ENCODE measurements around the gene MYL11. TPM values are rescaled to one million over a fixed set of nuclear protein-coding genes. Genes with fewer than 3 reads are reported as not detected.
"Not testable (repeated sequence)": the region's sequence is repeated elsewhere in the genome, so short reads cannot be mapped to it uniquely, and the experiment has no call there.

Gene MYL11
- polyA plus RNA-seq, 1 donor, result 14.6 TPM

DNA sequence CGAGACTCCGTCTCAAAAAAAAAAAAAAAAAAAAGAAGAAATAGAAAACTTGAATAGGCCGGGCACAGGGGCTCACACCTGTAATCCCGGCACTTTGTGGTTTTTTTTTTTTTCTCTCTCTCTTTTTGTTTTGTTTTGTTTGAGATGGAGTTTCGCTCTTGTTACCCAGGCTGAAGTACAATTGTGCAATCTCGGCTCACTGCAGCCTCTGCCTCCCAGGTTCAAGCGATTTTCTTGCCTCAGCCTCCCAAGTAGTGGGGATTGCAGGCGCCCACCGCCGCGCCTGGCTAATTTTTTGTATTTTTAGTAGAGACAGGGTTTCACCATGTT lies 31.1 kb upstream of the MYL11 start:
- H3K9me3 ChIP-seq (ENCODE audit: control insufficient read depth, low read depth, low read length); H3K27me3 ChIP-seq (ENCODE audit: control insufficient read depth, insufficient read depth, low read length); H3K4me1 ChIP-seq (ENCODE audit: control insufficient read depth, insufficient read depth, low read length); H3K27ac ChIP-seq (ENCODE audit: low read length); DNase-seq; H3K36me3 ChIP-seq (ENCODE audit: control insufficient read depth, insufficient read depth, low read length); H3K4me3 ChIP-seq (ENCODE audit: low read length): not testable (repeated sequence)
- no CpG with 5 or more reads among the region's 11 CpGs for WGBS (ENCODE audit: insufficient coverage, low lambda C conversion rate)

GRCh38 chr16:30346286-30346685 lies 28.3 kb upstream of the MYL11 start:
- H3K27me3 ChIP-seq (ENCODE audit: control insufficient read depth, insufficient read depth, low read length), result no peaks in the 10 kb centered on the region
- H3K36me3 ChIP-seq (ENCODE audit: control insufficient read depth, insufficient read depth, low read length), result peaks cover 9% of the 10 kb centered on the region
- peaks cover 11% of the 10 kb centered on the region for H3K4me1 ChIP-seq (ENCODE audit: control insufficient read depth, insufficient read depth, low read length)
- no peaks in the 10 kb centered on the region for H3K9me3 ChIP-seq (ENCODE audit: control insufficient read depth, low read depth, low read length)
- H3K4me3 ChIP-seq (ENCODE audit: low read length), result no peak overlapping the region
- H3K27ac ChIP-seq (ENCODE audit: low read length), result no peak overlapping the region
- 100% methylated on average over 1 of the region's 3 CpGs for WGBS (ENCODE audit: insufficient coverage, low lambda C conversion rate)
- no peak for DNase-seq

DNA sequence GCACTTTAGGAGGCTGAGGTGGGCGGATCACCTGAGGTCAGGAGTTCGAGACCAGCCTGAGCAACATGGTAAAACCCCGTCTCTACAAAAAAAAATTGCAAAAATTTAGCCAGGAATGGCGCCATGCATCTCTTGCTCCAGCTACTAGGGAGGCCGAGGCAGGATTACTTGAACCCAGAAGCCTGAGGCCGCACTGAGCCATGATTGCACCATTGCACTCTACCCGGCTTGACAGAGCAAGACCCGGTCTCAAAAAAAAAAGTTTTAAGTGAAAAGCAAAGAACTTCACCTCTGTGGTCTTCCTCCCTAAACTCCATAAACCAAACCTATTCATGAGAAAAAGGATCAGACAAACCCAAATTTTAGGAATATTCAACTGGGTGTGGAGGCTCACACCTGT lies 26.5 kb upstream of the MYL11 start:
- Histone ChIP-seq H3K27me3 (ENCODE audit: control insufficient read depth, insufficient read depth, low read length) (no peaks in the 10 kb centered on the region), H3K27ac (ENCODE audit: low read length) (no peak overlapping the region), H3K4me1 (ENCODE audit: control insufficient read depth, insufficient read depth, low read length) (peaks cover 15% of the 10 kb centered on the region), H3K9me3 (ENCODE audit: control insufficient read depth, low read depth, low read length) (no peaks in the 10 kb centered on the region), H3K4me3 (ENCODE audit: low read length) (no peak overlapping the region), H3K36me3 (ENCODE audit: control insufficient read depth, insufficient read depth, low read length) (peaks cover 27% of the 10 kb centered on the region)
- no peak for DNase-seq
- WGBS (ENCODE audit: insufficient coverage, low lambda C conversion rate), result no CpG with 5 or more reads among the region's 8 CpGs

- no peak overlapping the region for H3K27ac ChIP-seq (ENCODE audit: low read length)
- H3K9me3 ChIP-seq (ENCODE audit: control insufficient read depth, low read depth, low read length), result no peaks in the 10 kb centered on the region
- 100% methylated on average over 3 of the region's 7 CpGs for WGBS (ENCODE audit: insufficient coverage, low lambda C conversion rate)
- DNase-seq, result no peak
- peaks cover 35% of the 10 kb centered on the region for H3K36me3 ChIP-seq (ENCODE audit: control insufficient read depth, insufficient read depth, low read length)
- peaks cover 17% of the 10 kb centered on the region for H3K4me1 ChIP-seq (ENCODE audit: control insufficient read depth, insufficient read depth, low read length)
- no peaks in the 10 kb centered on the region for H3K27me3 ChIP-seq (ENCODE audit: control insufficient read depth, insufficient read depth, low read length)
- H3K4me3 ChIP-seq (ENCODE audit: low read length), result no peak overlapping the region
Observed at GRCh38 chr16:30348929-30349328, 25.7 kb upstream of the MYL11 start.

DNA sequence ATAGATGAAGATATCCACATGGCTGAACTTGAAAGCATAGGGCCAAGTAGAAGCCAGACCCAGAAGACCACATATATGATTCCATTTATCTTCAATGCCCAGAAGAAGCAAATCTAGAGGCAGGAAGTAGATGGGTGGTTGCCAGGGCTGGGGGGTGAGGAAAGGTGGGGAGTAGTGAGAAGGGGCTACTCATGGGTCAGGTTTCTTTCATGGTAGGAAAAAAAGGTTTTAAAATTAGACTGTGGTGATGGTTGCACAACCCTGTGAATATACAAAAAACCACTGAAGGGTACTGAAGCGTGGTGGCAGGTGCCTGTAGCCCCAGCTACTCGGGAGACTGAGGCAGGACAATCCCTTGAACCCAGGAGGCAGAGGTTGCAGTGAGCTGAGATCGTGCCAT lies 24.9 kb upstream of the MYL11 start:
- Histone ChIP-seq H3K27me3 (ENCODE audit: control insufficient read depth, insufficient read depth, low read length) (no peaks in the 10 kb centered on the region), H3K27ac (ENCODE audit: low read length) (no peak overlapping the region), H3K36me3 (ENCODE audit: control insufficient read depth, insufficient read depth, low read length) (peaks cover 35% of the 10 kb centered on the region), H3K4me1 (ENCODE audit: control insufficient read depth, insufficient read depth, low read length) (peaks cover 22% of the 10 kb centered on the region), H3K4me3 (ENCODE audit: low read length) (no peak overlapping the region), H3K9me3 (ENCODE audit: control insufficient read depth, low read depth, low read length) (no peaks in the 10 kb centered on the region)
- DNase-seq, result no peak
- WGBS (ENCODE audit: insufficient coverage, low lambda C conversion rate), result no CpG with 5 or more reads among the region's 3 CpGs

DNA sequence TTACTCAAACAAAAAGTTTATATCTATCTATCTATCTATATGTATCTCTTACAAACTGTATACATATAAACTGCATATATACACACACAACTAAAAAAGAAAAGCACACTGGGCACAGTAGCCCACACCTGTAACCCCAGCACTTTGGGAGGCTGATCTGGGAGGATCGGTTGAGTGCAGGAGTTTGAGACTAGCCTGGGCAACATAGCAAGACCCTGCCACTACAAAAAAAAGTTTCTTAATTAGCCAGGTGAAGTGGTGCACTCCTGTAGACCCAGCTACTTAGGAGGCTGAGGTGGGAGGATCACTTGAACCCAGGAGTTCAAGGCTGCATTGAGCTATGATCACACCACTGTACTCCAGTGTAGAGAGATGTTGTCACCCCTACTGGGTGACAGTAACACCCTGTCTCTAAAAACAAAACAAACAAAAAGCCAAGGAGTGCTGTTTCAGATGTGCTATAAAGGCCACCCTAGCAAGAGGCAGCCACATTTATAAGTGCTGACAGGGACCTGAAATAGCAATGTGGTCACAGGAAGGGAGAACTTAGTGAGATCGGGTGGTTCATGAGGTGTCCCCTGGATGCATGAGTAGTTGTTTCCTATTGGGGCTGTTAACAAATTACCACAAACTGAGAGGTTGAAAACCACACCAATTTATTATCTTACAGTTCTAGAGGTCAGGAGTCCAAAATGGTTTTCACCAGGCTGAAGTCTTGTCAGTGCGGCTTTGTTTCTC lies 24.3 kb upstream of the MYL11 start:
- Histone ChIP-seq H3K9me3 (ENCODE audit: control insufficient read depth, low read depth, low read length) (no peaks in the 10 kb centered on the region), H3K27me3 (ENCODE audit: control insufficient read depth, insufficient read depth, low read length) (no peaks in the 10 kb centered on the region), H3K27ac (ENCODE audit: low read length) (peak overlapping the region; percentile 50), H3K36me3 (ENCODE audit: control insufficient read depth, insufficient read depth, low read length) (peaks cover 35% of the 10 kb centered on the region), H3K4me1 (ENCODE audit: control insufficient read depth, insufficient read depth, low read length) (peaks cover 22% of the 10 kb centered on the region), H3K4me3 (ENCODE audit: low read length) (no peak overlapping the region)
- WGBS (ENCODE audit: insufficient coverage, low lambda C conversion rate), result no CpG with 5 or more reads among the region's 3 CpGs
- peak in 1 of 2 donors; percentile 80 for DNase-seq

DNA sequence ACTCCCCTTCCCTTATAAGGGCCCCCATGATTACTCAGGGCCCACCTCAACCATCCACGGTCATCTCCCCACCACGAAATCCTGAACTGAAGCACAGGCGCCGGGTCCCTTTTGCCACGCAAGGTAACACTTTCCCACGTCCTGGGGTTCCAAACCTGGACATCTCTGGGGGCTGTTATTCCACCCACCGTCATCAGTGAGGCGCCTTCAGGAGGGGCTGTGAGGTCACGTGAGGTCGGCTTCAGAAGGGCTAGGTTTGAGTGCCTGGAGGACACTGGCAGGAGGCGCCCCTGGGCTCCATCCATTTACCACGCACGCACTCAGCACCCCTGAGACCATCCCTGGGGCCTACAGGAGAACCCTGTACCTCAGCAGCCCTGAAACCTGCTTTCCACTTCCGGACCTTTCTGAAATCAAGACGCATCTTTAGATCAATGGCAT lies 23.6 kb upstream of the MYL11 start:
- H3K9me3 ChIP-seq (ENCODE audit: control insufficient read depth, low read depth, low read length), result no peaks in the 10 kb centered on the region
- H3K27ac ChIP-seq (ENCODE audit: low read length), result peak overlapping the region; percentile 50
- no peak for DNase-seq
- peaks cover 35% of the 10 kb centered on the region for H3K36me3 ChIP-seq (ENCODE audit: control insufficient read depth, insufficient read depth, low read length)
- no peaks in the 10 kb centered on the region for H3K27me3 ChIP-seq (ENCODE audit: control insufficient read depth, insufficient read depth, low read length)
- no peak overlapping the region for H3K4me3 ChIP-seq (ENCODE audit: low read length)
- peaks cover 26% of the 10 kb centered on the region for H3K4me1 ChIP-seq (ENCODE audit: control insufficient read depth, insufficient read depth, low read length)
- WGBS (ENCODE audit: insufficient coverage, low lambda C conversion rate), result no CpG with 5 or more reads among the region's 15 CpGs

DNA sequence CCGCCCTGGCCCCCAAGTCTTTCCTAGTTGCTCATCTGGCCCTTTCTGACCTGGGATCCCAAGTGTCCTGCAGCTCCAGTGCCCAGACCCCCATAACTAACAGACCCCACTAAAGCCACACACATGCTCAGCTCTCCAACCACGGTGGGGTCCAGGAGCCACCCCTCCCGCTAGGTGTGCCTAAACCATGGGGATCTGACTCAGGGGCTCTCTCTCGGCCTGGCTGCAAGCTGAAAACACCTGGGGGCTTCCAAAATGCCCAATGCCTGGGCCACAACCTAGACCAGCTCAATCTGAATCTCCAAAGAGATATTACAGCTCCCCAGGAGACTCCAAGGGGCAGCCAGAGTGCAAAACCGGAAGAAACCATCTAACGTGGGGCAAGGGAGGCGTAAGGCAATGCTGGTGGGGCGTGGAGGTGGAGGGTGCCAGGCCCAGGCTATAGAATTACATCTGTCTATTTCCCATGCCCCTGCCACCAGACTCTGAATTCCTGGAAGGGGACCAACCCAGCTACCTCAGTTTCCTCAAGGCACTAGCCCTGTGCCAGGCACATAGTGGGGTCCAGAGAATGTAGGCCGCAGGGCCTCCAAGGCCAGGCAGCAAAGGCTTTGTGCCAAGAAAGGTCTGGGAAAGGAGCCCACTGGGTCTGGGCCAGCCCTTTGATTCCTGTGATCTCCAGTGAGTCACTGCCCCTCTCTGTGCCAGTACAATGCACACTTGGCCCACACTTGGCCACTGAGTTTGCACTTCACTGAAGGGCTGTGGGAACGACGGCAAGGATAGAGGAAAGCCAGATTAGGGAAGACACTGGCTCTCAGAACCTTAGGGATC lies 22.8 kb upstream of the MYL11 start:
- Histone ChIP-seq H3K9me3 (ENCODE audit: control insufficient read depth, low read depth, low read length) (no peaks in the 10 kb centered on the region), H3K27me3 (ENCODE audit: control insufficient read depth, insufficient read depth, low read length) (no peaks in the 10 kb centered on the region), H3K4me1 (ENCODE audit: control insufficient read depth, insufficient read depth, low read length) (peaks cover 28% of the 10 kb centered on the region), H3K4me3 (ENCODE audit: low read length) (no peak overlapping the region), H3K36me3 (ENCODE audit: control insufficient read depth, insufficient read depth, low read length) (peaks cover 37% of the 10 kb centered on the region), H3K27ac (ENCODE audit: low read length) (no peak overlapping the region)
- DNase-seq, result no peak
- no CpG with 5 or more reads among the region's 11 CpGs for WGBS (ENCODE audit: insufficient coverage, low lambda C conversion rate)

DNA sequence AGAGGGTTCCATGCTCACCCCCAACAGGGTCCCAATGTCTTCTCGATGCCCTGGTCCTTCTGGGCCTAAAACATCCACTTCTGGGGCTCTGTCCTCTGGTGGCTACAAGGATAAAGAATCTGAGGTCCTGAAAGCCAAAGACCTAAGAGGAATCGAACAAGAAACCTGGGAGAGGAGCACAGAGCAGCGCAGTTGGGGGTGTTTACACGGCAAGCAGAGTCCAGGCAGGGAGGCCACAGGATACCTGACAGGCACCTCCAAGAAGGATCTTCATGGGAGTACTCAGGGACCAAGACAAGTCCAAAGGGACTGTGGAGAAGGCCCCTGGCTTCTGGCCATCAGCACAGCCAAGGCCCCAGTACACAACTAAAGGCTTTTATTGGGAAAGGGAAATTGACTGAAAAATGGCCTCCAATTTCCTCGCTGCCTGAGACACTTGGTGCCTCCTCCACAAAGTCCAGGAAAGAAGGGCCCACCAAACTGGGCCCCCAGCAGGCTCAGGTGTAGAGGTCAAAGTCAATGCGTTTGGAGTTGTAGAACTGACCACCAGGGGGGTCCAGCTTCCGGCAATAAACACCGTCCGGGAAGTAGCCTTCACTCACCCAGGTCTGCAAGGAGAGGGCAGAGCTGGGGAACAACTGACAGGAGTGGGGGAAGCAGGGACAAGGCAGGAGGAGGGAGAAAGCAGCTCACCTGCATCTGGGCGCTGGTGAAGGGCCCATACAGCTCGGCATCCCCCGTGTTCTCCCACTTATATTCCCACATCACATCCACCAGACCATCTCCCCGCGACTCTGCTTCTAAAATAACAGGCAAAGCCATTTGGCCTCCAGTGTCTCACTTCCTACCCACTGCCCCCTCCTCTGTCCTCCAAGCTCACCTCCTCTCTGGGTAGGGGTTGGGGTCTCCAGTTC lies 21.9 kb upstream of the MYL11 start:
- Histone ChIP-seq H3K4me1 (ENCODE audit: control insufficient read depth, insufficient read depth, low read length) (peaks cover 28% of the 10 kb centered on the region), H3K9me3 (ENCODE audit: control insufficient read depth, low read depth, low read length) (no peaks in the 10 kb centered on the region), H3K27me3 (ENCODE audit: control insufficient read depth, insufficient read depth, low read length) (no peaks in the 10 kb centered on the region), H3K36me3 (ENCODE audit: control insufficient read depth, insufficient read depth, low read length) (peaks cover 46% of the 10 kb centered on the region), H3K27ac (ENCODE audit: low read length) (no peak overlapping the region), H3K4me3 (ENCODE audit: low read length) (no peak overlapping the region)
- no peak for DNase-seq
- 100% methylated on average over 2 of the region's 14 CpGs for WGBS (ENCODE audit: insufficient coverage, low lambda C conversion rate)

- no peak for DNase-seq
- H3K27ac ChIP-seq (ENCODE audit: low read length), result no peak overlapping the region
- peak overlapping the region; percentile 91 for H3K4me3 ChIP-seq (ENCODE audit: low read length)
- peaks cover 28% of the 10 kb centered on the region for H3K4me1 ChIP-seq (ENCODE audit: control insufficient read depth, insufficient read depth, low read length)
- H3K36me3 ChIP-seq (ENCODE audit: control insufficient read depth, insufficient read depth, low read length), result peaks cover 54% of the 10 kb centered on the region
- no CpG with 5 or more reads among the region's 23 CpGs for whole genome bisulfite sequencing (ENCODE audit: insufficient coverage, low lambda C conversion rate)
- H3K9me3 ChIP-seq (ENCODE audit: control insufficient read depth, low read depth, low read length), result no peaks in the 10 kb centered on the region
- H3K27me3 ChIP-seq (ENCODE audit: control insufficient read depth, insufficient read depth, low read length), result no peaks in the 10 kb centered on the region
Observed at GRCh38 chr16:30353438-30354129, 21.0 kb upstream of the MYL11 start.
